Adrenal gland (tissue), 12 donors: Measurements from ENCODE around the gene HDHD5. TPM values are rescaled to one million over a fixed set of nuclear protein-coding genes. Genes with fewer than 3 reads are reported as not detected.
A peak's percentile ranks its signal among the peaks of the same experiment; 100 is the strongest.

Source experiments
- DNase-seq, 7 donors: peaks; one replicate each; pipeline ENCODE4 v3.0.0-alpha.2; 2019 to 2020
- H3K27ac ChIP-seq, 5 donors: fragments of 200-600 bp; sonication (generic) in 4 of 5; 1 replicate in 3 of 5; 2 replicates in 2 of 5; pipeline versions ENCODE4 v1.5.1 to v1.8.0; 2016 to 2020; ENCODE audit warnings: mild to moderate bottlenecking in 1 of 5
- H3K27me3 ChIP-seq: fragments of 200-600 bp; 2 replicates; pipeline ENCODE4 v1.8.0; 2021
- H3K36me3 ChIP-seq, 2 donors: fragments of 200-600 bp; replicated peaks in 1 of 2; 1 replicate in 1 of 2; 2 replicates in 1 of 2; pipeline versions ENCODE4 v1.5.1 to v1.8.0; 2018 to 2022
- H3K4me1 ChIP-seq, 2 donors: fragments of 200-600 bp; replicated peaks in 1 of 2; 1 replicate in 1 of 2; 2 replicates in 1 of 2; pipeline versions ENCODE4 v1.5.1 to v1.8.0; 2018 to 2021
- H3K4me3 ChIP-seq, 4 donors: fragments of 200-600 bp; sonication (generic) in 3 of 4; one replicate each; pipeline ENCODE4 v1.5.1; 2016 to 2018
- H3K9me3 ChIP-seq, 3 donors: fragments of 200-600 bp; sonication (generic) in 1 of 3; replicated peaks in 1 of 3; 1 replicate in 2 of 3; 2 replicates in 1 of 3; pipeline versions ENCODE4 v1.5.1 to v1.8.0; 2016 to 2021
- POLR2A ChIP-seq, 2 donors: fragments of 450-650 bp; IDR thresholded peaks; one replicate each; pipeline ENCODE4 v1.6.1; 2017; ENCODE audit warnings: antibody characterized with exemption in 2 of 2, mild to moderate bottlenecking in 2 of 2, moderate library complexity in 1 of 2
- WGBS, 4 donors: extraction: QIAGEN DNeasy Blood & Tissue Kit in 2 of 4; methylation state at CpG; one replicate each; pipeline versions ENCODE4 v1.1.5 to v1.1.7; 2013 to 2017; 5-methylcytosine and 5-hydroxymethylcytosine counted together
- intact Hi-C, 2 donors: fragments of 100-400 bp; cut with DNase I; formaldehyde crosslinking; loops; one replicate each; pipeline versions ENCODE4 v1.14.1 to v1.15.0; 2022 to 2023
- polyA plus RNA-seq, 3 donors: library from polyadenylated mRNA; stranded (reverse); fragments of 200-250 nt in 2 of 3; fragments of 350-450 nt in 1 of 3; fragmentation: Illumina TruSeq in 1 of 3; extraction: RNeasy Lipid Tissue Mini Kit (QIAGEN cat#74804) in 1 of 3; gene quantifications; one replicate each; pipeline ENCODE4 v1.2.3, GENCODE V29; 2013 to 2014
- total RNA-seq, 9 donors: library from RNA; depleted of rRNA in 4 of 9; stranded (reverse); fragments of >200 nt in 4 of 9; fragments of 120-200 nt in 1 of 9; fragmentation: NEBNext Ultra II Directional in 1 of 9; extraction: Animal tissue kit (Norgen Biotek cat#: 25700) in 1 of 9; gene quantifications; one replicate each; pipeline versions ENCODE4 v1.1.0 to v1.2.4, GENCODE V29; 2013 to 2023
- TF ChIP-seq, protein P1 (sequence below), 6 experiments: fragments of 450-650 bp in 4 of 6; fragments of 200-600 bp in 2 of 6; sonication (generic) in 1 of 6; IDR thresholded peaks; 1 replicate in 5 of 6; 2 replicates in 1 of 6; pipeline versions ENCODE4 v1.5.1 to v1.8.0; 2016 to 2021; ENCODE audit warnings: antibody characterized with exemption in 6 of 6, mild to moderate bottlenecking in 2 of 6, moderate library complexity in 1 of 6
- donor health status: healthy with polysubstance abuse.
- donor health status: Bipolar disorder and iron deficiency.
- donor health status: DM: yes; HTN: yes; CAD: no.
- donor health status: DM: no; HTN: no; CAD: no.
- donor health status: DM: no; HTN: no; CAD: no.
- donor health status: DM: yes; HTN: yes; CAD: no.

Gene HDHD5
- total and polyA plus RNA-seq, 12 donors: 21.9 to 60.8 (median 43.2) TPM

- TF ChIP-seq, protein P1, sequence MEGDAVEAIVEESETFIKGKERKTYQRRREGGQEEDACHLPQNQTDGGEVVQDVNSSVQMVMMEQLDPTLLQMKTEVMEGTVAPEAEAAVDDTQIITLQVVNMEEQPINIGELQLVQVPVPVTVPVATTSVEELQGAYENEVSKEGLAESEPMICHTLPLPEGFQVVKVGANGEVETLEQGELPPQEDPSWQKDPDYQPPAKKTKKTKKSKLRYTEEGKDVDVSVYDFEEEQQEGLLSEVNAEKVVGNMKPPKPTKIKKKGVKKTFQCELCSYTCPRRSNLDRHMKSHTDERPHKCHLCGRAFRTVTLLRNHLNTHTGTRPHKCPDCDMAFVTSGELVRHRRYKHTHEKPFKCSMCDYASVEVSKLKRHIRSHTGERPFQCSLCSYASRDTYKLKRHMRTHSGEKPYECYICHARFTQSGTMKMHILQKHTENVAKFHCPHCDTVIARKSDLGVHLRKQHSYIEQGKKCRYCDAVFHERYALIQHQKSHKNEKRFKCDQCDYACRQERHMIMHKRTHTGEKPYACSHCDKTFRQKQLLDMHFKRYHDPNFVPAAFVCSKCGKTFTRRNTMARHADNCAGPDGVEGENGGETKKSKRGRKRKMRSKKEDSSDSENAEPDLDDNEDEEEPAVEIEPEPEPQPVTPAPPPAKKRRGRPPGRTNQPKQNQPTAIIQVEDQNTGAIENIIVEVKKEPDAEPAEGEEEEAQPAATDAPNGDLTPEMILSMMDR (IDR thresholded peaks at IDR 0.05): no peak
- TF ChIP-seq POLR2A (IDR thresholded peaks at IDR 0.05): no peak
- H3K36me3 ChIP-seq: peaks cover 0 to 59% of the 10 kb centered on the region in 2 donors
- WGBS, 4 donors: 57 to 76% (median 69%) methylated on average over 4 to 7 of the region's 7 CpGs
- intact Hi-C loops: no loop called here
- no peak overlapping the region for H3K4me3 ChIP-seq
- no peaks in the 10 kb centered on the region for H3K4me1 ChIP-seq
- no peaks in the 10 kb centered on the region for H3K9me3 ChIP-seq
- H3K27ac ChIP-seq: no peak overlapping the region
- no peaks in the 10 kb centered on the region for H3K27me3 ChIP-seq
- DNase-seq: peak in 2 of 7 donors; percentile 37 to 53
Observed at GRCh38 chr22:17098379-17098819, 60.7 kb downstream of the HDHD5 start.

GRCh38 chr22:17097701-17098100 lies 61.4 kb downstream of the HDHD5 start:
- Histone ChIP-seq H3K4me1 (no peaks in the 10 kb centered on the region), H3K9me3 (no peaks in the 10 kb centered on the region), H3K4me3 (no peak overlapping the region), H3K27me3 (no peaks in the 10 kb centered on the region), H3K36me3 (peaks cover 0 to 52% of the 10 kb centered on the region in 2 donors), H3K27ac (peak overlapping the region in 1 of 5 donors; percentile 31)
- WGBS, 4 donors: 70 to 88% (median 83%) methylated on average over 2 to 6 of the region's 6 CpGs
- DNase-seq: peak in 2 of 7 donors; percentile 9 to 41
- TF ChIP-seq, protein P1 (IDR thresholded peaks at IDR 0.05): no peak
- no peak for TF ChIP-seq POLR2A (IDR thresholded peaks at IDR 0.05)
- intact Hi-C loops: no loop called here

DNA sequence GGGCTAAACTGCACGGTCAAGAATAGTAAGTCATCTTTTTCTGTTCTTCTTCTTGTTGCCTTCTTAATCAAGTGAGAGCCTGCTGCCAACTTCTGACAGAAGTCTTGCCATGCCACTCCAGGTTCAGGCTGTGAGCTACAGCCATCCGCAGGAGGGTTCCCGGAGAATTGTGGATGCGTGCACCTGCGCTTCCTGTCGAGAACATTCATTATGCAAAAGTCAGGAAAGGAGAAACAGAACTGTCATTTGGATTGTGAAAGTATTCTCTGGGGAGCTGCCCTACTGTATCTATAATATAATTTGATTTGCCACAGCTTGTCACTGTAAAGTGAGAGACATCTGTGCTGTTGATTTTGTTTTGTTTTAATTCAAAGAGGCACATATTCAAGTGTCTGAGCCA lies 62.0 kb downstream of the HDHD5 start:
- DNase-seq: peak in 2 of 7 donors; percentile 2 to 41
- Histone ChIP-seq H3K27ac (no peak overlapping the region), H3K9me3 (no peaks in the 10 kb centered on the region), H3K4me1 (no peaks in the 10 kb centered on the region), H3K4me3 (no peak overlapping the region), H3K27me3 (no peaks in the 10 kb centered on the region), H3K36me3 (peaks cover 0 to 46% of the 10 kb centered on the region in 2 donors)
- intact Hi-C loops: no loop called here
- 60 to 88% (median 79%) methylated on average over 6 of the region's 6 CpGs for WGBS, 4 donors
- no peak for TF ChIP-seq POLR2A (IDR thresholded peaks at IDR 0.05)
- TF ChIP-seq, protein P1 (IDR thresholded peaks at IDR 0.05): no peak

DNA sequence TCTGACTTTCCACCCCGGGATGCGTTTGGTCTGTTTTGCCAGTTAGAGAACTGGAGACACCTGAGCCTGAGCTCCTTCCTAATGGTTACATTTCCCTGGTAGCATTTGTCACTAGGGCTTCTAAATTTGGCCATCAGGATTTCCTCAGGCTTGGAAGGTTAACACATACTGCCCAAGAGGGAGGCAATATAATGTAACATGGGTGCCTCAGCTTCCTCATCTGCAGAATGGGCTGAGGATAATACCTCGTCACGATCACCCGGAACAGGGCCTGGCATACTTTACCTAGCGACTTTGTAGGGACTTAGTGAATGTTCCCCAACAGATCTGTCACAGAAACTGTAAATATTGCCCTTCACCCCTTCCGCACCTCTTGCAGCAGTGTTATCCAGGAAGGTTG lies 63.0 kb downstream of the HDHD5 start:
- H3K9me3 ChIP-seq: no peaks in the 10 kb centered on the region
- intact Hi-C loops: no loop called here
- H3K4me3 ChIP-seq: no peak overlapping the region
- no peaks in the 10 kb centered on the region for H3K4me1 ChIP-seq
- WGBS, 4 donors: 86 to 95% (median 90%) methylated on average over 7 of the region's 7 CpGs
- TF ChIP-seq POLR2A (IDR thresholded peaks at IDR 0.05): no peak
- TF ChIP-seq, protein P1 (IDR thresholded peaks at IDR 0.05): no peak
- peak in 2 of 7 donors; percentile 9 to 14 for DNase-seq
- no peaks in the 10 kb centered on the region for H3K27me3 ChIP-seq
- peaks cover 0 to 36% of the 10 kb centered on the region in 2 donors for H3K36me3 ChIP-seq
- no peak overlapping the region for H3K27ac ChIP-seq
